GM21526 (cell line): ENCODE results near the gene POU6F2.

Source experiments
- ATAC-seq: cut with Tn5 transposase; IDR thresholded peaks from one replicate; pipeline ENCODE4 v1.9.1; 2021; ENCODE audit warnings: moderate library complexity; ENCODE audit not compliant: unreplicated experiment, low FRiP score

The POU6F2 gene

GRCh38 chr7:39416866-39417265, 439.2 kb downstream of the POU6F2 start:
- ATAC-seq = no peak

- ATAC-seq = no peak
Measured at GRCh38 chr7:39417642-39418041, 439.9 kb downstream of the POU6F2 start.

- ATAC-seq = no peak
Measured at GRCh38 chr7:39421251-39421650, 443.5 kb downstream of the POU6F2 start.

- no peak for ATAC-seq
Measured at GRCh38 chr7:39421661-39422060, 444.0 kb downstream of the POU6F2 start.

- no peak for ATAC-seq
Measured at GRCh38 chr7:39428221-39428620, 450.5 kb downstream of the POU6F2 start.

- ATAC-seq = no peak
Measured at GRCh38 chr7:39429421-39429820, 451.7 kb downstream of the POU6F2 start.

- no peak for ATAC-seq
Measured at GRCh38 chr7:39430441-39430840, 452.7 kb downstream of the POU6F2 start.

- no peak for ATAC-seq
Measured at GRCh38 chr7:39430909-39431641, 453.4 kb downstream of the POU6F2 start.

GRCh38 chr7:39432368-39432767, 454.7 kb downstream of the POU6F2 start:
- ATAC-seq = no peak

- no peak for ATAC-seq
Measured at GRCh38 chr7:39432807-39433416, 455.2 kb downstream of the POU6F2 start.

- ATAC-seq = no peak
Measured at GRCh38 chr7:39433550-39433949, 455.8 kb downstream of the POU6F2 start.

- ATAC-seq = no peak
Measured at GRCh38 chr7:39434012-39434411, 456.3 kb downstream of the POU6F2 start.

GRCh38 chr7:39446546-39446945, 468.8 kb downstream of the POU6F2 start:
- ATAC-seq = no peak

- ATAC-seq = no peak
Measured at GRCh38 chr7:39451901-39452300, 474.2 kb downstream of the POU6F2 start.

- ATAC-seq = peak; percentile 89
Measured at GRCh38 chr7:39453743-39454355, 476.1 kb downstream of the POU6F2 start.

- no peak for ATAC-seq
Measured at GRCh38 chr7:39458061-39458745, 480.5 kb downstream of the POU6F2 start.

- ATAC-seq = no peak
Measured at GRCh38 chr7:39459636-39460035, 481.9 kb downstream of the POU6F2 start.

GRCh38 chr7:39460486-39460885, 482.8 kb downstream of the POU6F2 start:
- no peak for ATAC-seq

- no peak for ATAC-seq
Measured at GRCh38 chr7:39461263-39461820, 483.6 kb downstream of the POU6F2 start.

- ATAC-seq = no peak
Measured at GRCh38 chr7:39463252-39463651, 485.5 kb downstream of the POU6F2 start.
